OCI-LY7 (cell line): ENCODE measurements around the gene PRAF2. TPM values are rescaled to one million over a fixed set of nuclear protein-coding genes. Genes with fewer than 3 reads are reported as not detected.

Source experiments
- BruUV-seq: library from RNA; stranded (reverse); fragments of 400-500 nt; replicated peaks from 2 replicates; lab custom pipeline; 2021; lab: Mats Ljungman, UMichigan
- CTCF ChIA-PET: fragments of 300-600 bp; sonication (Branson Sonifier 250); formaldehyde crosslinking; loops from one replicate; lab custom pipeline; 2022; ENCODE audit warnings: antibody characterized with exemption; ENCODE audit not compliant: unreplicated experiment; lab: Charles Lee
- POLR2A ChIA-PET: fragments of 300-600 bp; sonication (Branson Sonifier 250); formaldehyde crosslinking; loops from one replicate; lab custom pipeline; 2022; ENCODE audit warnings: antibody characterized with exemption; lab: Charles Lee
- DNase-seq: peaks from one replicate; pipeline ENCODE4 v3.0.0-alpha.2; 2015; ENCODE audit warnings: low spot score
- H2AFZ ChIP-seq: fragments of 200-600 bp; sonication (generic), shearing (Covaris generic); 2 replicates; pipeline ENCODE4 v1.6.1; 2014; ENCODE audit warnings: mild to moderate bottlenecking, antibody characterized with exemption, low read length, moderate library complexity
- H3K27ac ChIP-seq: fragments of 200-600 bp; sonication (generic); 2 replicates; pipeline ENCODE4 v1.5.1; 2014; ENCODE audit warnings: mixed run types, low read depth, mild to moderate bottlenecking, moderate library complexity, low read length, inconsistent platforms; ENCODE audit not compliant: poor library complexity, severe bottlenecking
- H3K36me3 ChIP-seq: fragments of 200-600 bp; sonication (generic); 2 replicates; pipeline ENCODE4 v1.6.1; 2014; ENCODE audit warnings: mild to moderate bottlenecking, antibody characterized with exemption, low read length, moderate library complexity, mixed read lengths; ENCODE audit not compliant: insufficient read depth
- H3K4me1 ChIP-seq: fragments of 200-600 bp; sonication (generic); 2 replicates; pipeline ENCODE4 v1.5.1; 2014; ENCODE audit warnings: mild to moderate bottlenecking, low read length; ENCODE audit not compliant: insufficient read depth, poor library complexity, severe bottlenecking
- H3K4me2 ChIP-seq: fragments of 200-600 bp; sonication (generic); 2 replicates; pipeline ENCODE4 v1.6.1; 2014; ENCODE audit warnings: mild to moderate bottlenecking, low read length
- H3K4me3 ChIP-seq: fragments of 200-600 bp; sonication (generic); 2 replicates; pipeline ENCODE4 v1.5.1; 2014; ENCODE audit warnings: mild to moderate bottlenecking, low read depth, low read length; ENCODE audit not compliant: poor library complexity, severe bottlenecking
- H3K79me2 ChIP-seq: fragments of 200-600 bp; sonication (generic); 2 replicates; pipeline ENCODE4 v1.6.1; 2016; ENCODE audit warnings: low read depth, mild to moderate bottlenecking, low read length, moderate library complexity, mixed read lengths; ENCODE audit not compliant: insufficient read depth
- H3K9me2 ChIP-seq: fragments of 200-600 bp; sonication (generic); 2 replicates; pipeline ENCODE4 v1.6.1; 2016; ENCODE audit warnings: mild to moderate bottlenecking, low read length, mixed read lengths; ENCODE audit not compliant: insufficient read depth
- H3K9me3 ChIP-seq: fragments of 200-600 bp; sonication (generic); 2 replicates; pipeline ENCODE4 v1.6.1; 2014; ENCODE audit warnings: mild to moderate bottlenecking, mixed run types, low read length, mixed read lengths
- H4K20me1 ChIP-seq: fragments of 200-600 bp; sonication (generic); 2 replicates; pipeline ENCODE4 v1.6.1; 2014; ENCODE audit warnings: mild to moderate bottlenecking, antibody characterized with exemption, low read length, moderate library complexity, mixed read lengths; ENCODE audit not compliant: insufficient read depth
- EZH2phosphoT487 ChIP-seq: fragments of 200-600 bp; sonication (generic); IDR thresholded peaks from 2 replicates; pipeline ENCODE4 v1.6.1; 2018; ENCODE audit warnings: low read depth, borderline replicate concordance, mild to moderate bottlenecking, mixed run types, antibody characterized with exemption, low read length, moderate library complexity, mixed read lengths
- intact Hi-C: fragments of 100-400 bp; cut with micrococcal nuclease; formaldehyde crosslinking; loops from one replicate; pipeline ENCODE4 v1.10.0; 2022; ENCODE audit not compliant: unreplicated experiment
- total RNA-seq, 2 experiments: library from RNA; depleted of rRNA in 1 of 2; stranded (reverse); fragments of >200 nt in 1 of 2; shearing (Covaris generic) in 1 of 2; gene quantifications; 2 replicates each; pipeline ENCODE4 v1.2.3, GENCODE V29; 2014 to 2022
- TF ChIP-seq, protein P1 (sequence below): fragments of 200-600 bp; sonication (generic); conservative IDR thresholded peaks from 2 replicates; pipeline ENCODE4 v1.5.1; 2014; ENCODE audit warnings: mild to moderate bottlenecking, antibody characterized with exemption, low read length, moderate library complexity, mixed read lengths

Gene PRAF2
- total RNA-seq, 2 experiments from 2014 or later = 2.3 to 20.3 TPM

DNA sequence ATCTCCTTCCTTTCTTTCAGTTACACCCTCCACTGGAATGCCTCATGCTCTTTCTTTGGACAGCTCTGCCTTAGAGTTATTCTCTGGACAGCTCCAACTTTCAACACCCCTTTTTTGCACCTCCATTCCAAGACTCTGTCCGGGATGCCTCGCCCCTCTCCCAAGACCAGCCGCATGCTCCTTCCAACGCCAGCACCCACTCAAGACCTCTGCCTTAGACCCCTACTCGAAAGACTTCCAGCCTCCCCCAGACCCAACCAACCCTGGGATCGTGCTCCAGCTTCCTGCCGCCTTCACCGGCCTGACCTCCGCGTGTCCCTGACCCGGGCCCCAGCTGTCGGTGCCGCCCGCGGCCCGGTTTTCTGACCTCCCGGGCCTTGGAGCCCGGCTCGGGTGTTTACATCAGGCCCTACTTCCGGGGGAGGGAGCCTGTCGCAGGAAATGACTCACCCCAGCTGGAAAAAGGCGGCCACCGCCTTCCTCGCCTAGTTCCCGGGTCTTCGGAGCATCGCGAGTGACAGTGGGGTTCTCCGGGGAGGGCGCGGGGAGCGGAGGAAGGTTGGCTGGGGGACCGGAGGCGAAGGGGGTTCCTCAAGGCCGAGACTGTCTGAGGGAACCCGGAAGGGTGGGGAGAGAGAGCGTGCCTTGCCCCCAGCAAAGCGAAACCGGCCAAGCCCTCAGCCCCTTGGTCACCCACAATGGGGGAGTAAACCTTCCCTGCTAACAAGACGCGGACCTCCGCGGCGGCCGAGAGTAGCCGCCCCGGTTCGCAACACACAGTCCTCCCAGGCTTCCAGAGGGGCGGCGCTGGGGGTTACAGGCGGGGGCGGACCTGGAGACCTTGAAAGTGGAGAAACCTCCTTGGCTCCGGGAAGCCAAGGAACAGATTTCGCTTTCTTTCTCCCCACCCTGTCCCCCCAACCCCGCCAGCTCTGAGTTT lies 6.0 kb upstream of the PRAF2 start, which contains the start of gene WDR45:
WDR45 (minus strand) TSS at position 399 of the 940 bp plus-strand sequence. CDS start 1,792 bp downstream, outside the sequence.
- Histone ChIP-seq H4K20me1 (no peaks in the 10 kb centered on the region), H3K79me2 (no peaks in the 10 kb centered on the region), H3K4me2 (peak within 1 kb of the TSS; percentile 89), H3K4me3 (peak within 1 kb of the TSS; percentile 80), H2AFZ (peak within 1 kb of the TSS; percentile 79), H3K9me2 (no peaks in the 10 kb centered on the region), H3K27ac (peak within 1 kb of the TSS; percentile 54), H3K36me3 (no peaks in the 10 kb centered on the region), H3K4me1 (peaks cover 4% of the 10 kb centered on the region), H3K9me3 (no peaks in the 10 kb centered on the region)
- intact Hi-C loops = no loop called here
- BruUV-seq = TSS peak; percentile 76
- TF ChIP-seq, protein P1, sequence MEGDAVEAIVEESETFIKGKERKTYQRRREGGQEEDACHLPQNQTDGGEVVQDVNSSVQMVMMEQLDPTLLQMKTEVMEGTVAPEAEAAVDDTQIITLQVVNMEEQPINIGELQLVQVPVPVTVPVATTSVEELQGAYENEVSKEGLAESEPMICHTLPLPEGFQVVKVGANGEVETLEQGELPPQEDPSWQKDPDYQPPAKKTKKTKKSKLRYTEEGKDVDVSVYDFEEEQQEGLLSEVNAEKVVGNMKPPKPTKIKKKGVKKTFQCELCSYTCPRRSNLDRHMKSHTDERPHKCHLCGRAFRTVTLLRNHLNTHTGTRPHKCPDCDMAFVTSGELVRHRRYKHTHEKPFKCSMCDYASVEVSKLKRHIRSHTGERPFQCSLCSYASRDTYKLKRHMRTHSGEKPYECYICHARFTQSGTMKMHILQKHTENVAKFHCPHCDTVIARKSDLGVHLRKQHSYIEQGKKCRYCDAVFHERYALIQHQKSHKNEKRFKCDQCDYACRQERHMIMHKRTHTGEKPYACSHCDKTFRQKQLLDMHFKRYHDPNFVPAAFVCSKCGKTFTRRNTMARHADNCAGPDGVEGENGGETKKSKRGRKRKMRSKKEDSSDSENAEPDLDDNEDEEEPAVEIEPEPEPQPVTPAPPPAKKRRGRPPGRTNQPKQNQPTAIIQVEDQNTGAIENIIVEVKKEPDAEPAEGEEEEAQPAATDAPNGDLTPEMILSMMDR = no peak
- TF ChIP-seq EZH2phosphoT487 = no peak
- POLR2A ChIA-PET = interaction anchor here (0.6 to 0.7 kb wide), 5 partner anchors 17 to 829 kb away, joined by 3 to 10 read pairs (median 3); partner anchors contain the start of gene SLC35A2
- peak; percentile 64 for DNase-seq
- CTCF ChIA-PET = interaction anchor here (0.6 kb wide), 1 partner anchor 78 kb away, joined by 3 read pairs; the partner anchor contains the start of gene GRIPAP1

DNA sequence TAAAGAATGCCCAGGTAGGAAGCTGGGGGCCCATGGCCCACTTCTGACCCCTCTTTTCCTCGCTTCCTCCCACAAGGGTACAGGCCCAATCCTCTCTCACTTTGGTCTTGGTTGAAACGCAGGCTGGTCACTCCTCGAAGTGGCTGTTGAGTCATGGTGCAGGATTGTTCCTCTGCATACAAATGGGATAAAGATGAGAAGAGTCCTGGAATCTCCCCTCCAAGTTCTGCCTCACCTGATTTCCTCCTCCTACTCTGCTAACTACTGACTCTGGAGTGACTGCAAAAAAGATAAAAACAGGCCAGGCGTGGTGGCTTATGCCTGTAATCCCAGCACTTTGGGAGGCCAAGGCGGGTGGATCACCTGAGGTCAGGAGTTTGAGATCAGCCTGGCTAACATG lies 4.1 kb upstream of the PRAF2 start:
- Histone ChIP-seq H2AFZ (no peak overlapping the region), H3K36me3 (no peaks in the 10 kb centered on the region), H3K27ac (no peak overlapping the region), H3K4me3 (no peak overlapping the region), H3K4me2 (no peak overlapping the region), H3K79me2 (no peaks in the 10 kb centered on the region), H3K4me1 (peaks cover 12% of the 10 kb centered on the region), H4K20me1 (no peaks in the 10 kb centered on the region), H3K9me3 (no peaks in the 10 kb centered on the region), H3K9me2 (no peaks in the 10 kb centered on the region)
- TF ChIP-seq, protein P1 = no peak
- no peak for TF ChIP-seq EZH2phosphoT487
- ChIA-PET CTCF (no interaction called here), POLR2A (no interaction called here)
- intact Hi-C loops = no loop called here
- BruUV-seq = no TSS peak
- DNase-seq = no peak

DNA sequence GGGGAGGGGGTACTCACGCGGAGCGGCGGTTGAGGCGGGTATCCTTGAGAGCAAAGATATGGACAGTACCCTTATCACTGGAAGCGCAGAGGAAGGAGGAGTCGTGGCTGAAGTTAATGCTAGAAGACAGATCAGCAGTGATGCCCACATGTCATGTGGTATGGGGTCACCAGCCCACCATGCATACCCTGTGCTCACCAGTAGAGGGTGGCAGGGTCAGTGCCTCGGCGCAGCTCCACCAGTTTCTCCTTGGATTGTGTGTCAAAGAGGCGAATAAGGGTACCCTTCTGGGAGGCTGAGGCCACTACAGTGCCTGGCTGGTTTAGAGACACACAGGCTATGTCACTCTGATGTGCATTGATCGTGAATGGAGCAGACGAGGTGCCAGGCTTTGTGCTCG lies 1.5 kb upstream of the PRAF2 start:
- ChIA-PET POLR2A (interaction anchor here (0.6 kb wide), 1 partner anchor 193 kb away, joined by 3 read pairs; no protein-coding TSS in a partner anchor), CTCF (no interaction called here)
- no peaks in the 10 kb centered on the region for H3K9me2 ChIP-seq
- DNase-seq = no peak
- TF ChIP-seq EZH2phosphoT487 = no peak
- TF ChIP-seq, protein P1 = no peak
- no peaks in the 10 kb centered on the region for H4K20me1 ChIP-seq
- no TSS peak for BruUV-seq
- no peaks in the 10 kb centered on the region for H3K79me2 ChIP-seq
- no peak overlapping the region for H3K27ac ChIP-seq
- intact Hi-C loops = no loop called here
- H3K4me2 ChIP-seq = no peak overlapping the region
- H3K4me3 ChIP-seq = no peak overlapping the region
- no peaks in the 10 kb centered on the region for H3K9me3 ChIP-seq
- no peaks in the 10 kb centered on the region for H3K36me3 ChIP-seq
- peaks cover 12% of the 10 kb centered on the region for H3K4me1 ChIP-seq
- no peak overlapping the region for H2AFZ ChIP-seq
